ENCODE measurements around the gene PARD3B. TPM values are rescaled to one million over a fixed set of nuclear protein-coding genes. Genes with fewer than 3 reads are reported as not detected.

Gene PARD3B
- total and polyA plus RNA-seq, 2 donors (not counting 1 experiment from before 2014, with no cell fraction given) = 7.4 to 20.6 TPM

GRCh38 chr2:205582366-205582765, 1037.1 kb downstream of the PARD3B start:
- Histone ChIP-seq H3K27ac (ENCODE audit: insufficient read depth, low read length) (no peak overlapping the region), H3K4me2 (ENCODE audit: extremely low read depth, insufficient read depth, low read length) (no peak overlapping the region), H3K9ac (ENCODE audit: insufficient read depth, low read length) (no peak overlapping the region), H3K36me3 (ENCODE audit: control insufficient read depth, insufficient read depth, low read length) (no peaks in the 10 kb centered on the region), H3K79me2 (ENCODE audit: control insufficient read depth, insufficient read depth, low read length) (no peaks in the 10 kb centered on the region), H3K9me3 (ENCODE audit: control insufficient read depth, insufficient read depth, low read depth, low read length) (no peaks in the 10 kb centered on the region), H3K4me1 (ENCODE audit: control insufficient read depth, extremely low read depth, insufficient read depth, low read length) (no peaks in the 10 kb centered on the region), H3K4me3 (replicated peaks in 1 of 4; ENCODE audit: control extremely low read depth in 1 of 4, insufficient read depth in 1 of 4, low read depth in 3 of 4, low read length in 4 of 4) (no peak overlapping the region), H4K20me1 (ENCODE audit: control insufficient read depth, extremely low read depth, insufficient read depth, low read length) (no peaks in the 10 kb centered on the region), H2AFZ (ENCODE audit: low read length) (no peak overlapping the region), H3K27me3 (ENCODE audit: control insufficient read depth, insufficient read depth, low read length) (no peaks in the 10 kb centered on the region)
- no peak for DNase-seq (ENCODE audit: low read depth in 2 of 2)
- TF ChIP-seq EZH2 (IDR thresholded peaks at IDR 0.05; ENCODE audit: low read length, missing control alignments) = no peak
- TF ChIP-seq, protein P1, sequence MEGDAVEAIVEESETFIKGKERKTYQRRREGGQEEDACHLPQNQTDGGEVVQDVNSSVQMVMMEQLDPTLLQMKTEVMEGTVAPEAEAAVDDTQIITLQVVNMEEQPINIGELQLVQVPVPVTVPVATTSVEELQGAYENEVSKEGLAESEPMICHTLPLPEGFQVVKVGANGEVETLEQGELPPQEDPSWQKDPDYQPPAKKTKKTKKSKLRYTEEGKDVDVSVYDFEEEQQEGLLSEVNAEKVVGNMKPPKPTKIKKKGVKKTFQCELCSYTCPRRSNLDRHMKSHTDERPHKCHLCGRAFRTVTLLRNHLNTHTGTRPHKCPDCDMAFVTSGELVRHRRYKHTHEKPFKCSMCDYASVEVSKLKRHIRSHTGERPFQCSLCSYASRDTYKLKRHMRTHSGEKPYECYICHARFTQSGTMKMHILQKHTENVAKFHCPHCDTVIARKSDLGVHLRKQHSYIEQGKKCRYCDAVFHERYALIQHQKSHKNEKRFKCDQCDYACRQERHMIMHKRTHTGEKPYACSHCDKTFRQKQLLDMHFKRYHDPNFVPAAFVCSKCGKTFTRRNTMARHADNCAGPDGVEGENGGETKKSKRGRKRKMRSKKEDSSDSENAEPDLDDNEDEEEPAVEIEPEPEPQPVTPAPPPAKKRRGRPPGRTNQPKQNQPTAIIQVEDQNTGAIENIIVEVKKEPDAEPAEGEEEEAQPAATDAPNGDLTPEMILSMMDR (conservative IDR thresholded peaks at IDR 0.05 in 1 of 2, IDR thresholded peaks at IDR 0.05 in 1 of 2; ENCODE audit: low read depth in 1 of 2, low read length in 2 of 2) = no peak

GRCh38 chr2:205585449-205586383, 1040.4 kb downstream of the PARD3B start:
- Histone ChIP-seq H2AFZ (ENCODE audit: low read length) (no peak overlapping the region), H3K4me2 (ENCODE audit: extremely low read depth, insufficient read depth, low read length) (no peak overlapping the region), H3K36me3 (ENCODE audit: control insufficient read depth, insufficient read depth, low read length) (no peaks in the 10 kb centered on the region), H3K79me2 (ENCODE audit: control insufficient read depth, insufficient read depth, low read length) (no peaks in the 10 kb centered on the region), H3K9me3 (ENCODE audit: control insufficient read depth, insufficient read depth, low read depth, low read length) (no peaks in the 10 kb centered on the region), H3K27me3 (ENCODE audit: control insufficient read depth, insufficient read depth, low read length) (no peaks in the 10 kb centered on the region), H3K4me1 (ENCODE audit: control insufficient read depth, extremely low read depth, insufficient read depth, low read length) (no peaks in the 10 kb centered on the region), H4K20me1 (ENCODE audit: control insufficient read depth, extremely low read depth, insufficient read depth, low read length) (no peaks in the 10 kb centered on the region), H3K27ac (ENCODE audit: insufficient read depth, low read length) (no peak overlapping the region), H3K9ac (ENCODE audit: insufficient read depth, low read length) (no peak overlapping the region), H3K4me3 (replicated peaks in 1 of 4; ENCODE audit: control extremely low read depth in 1 of 4, insufficient read depth in 1 of 4, low read depth in 3 of 4, low read length in 4 of 4) (no peak overlapping the region)
- no peak for DNase-seq (ENCODE audit: low read depth in 2 of 2)
- TF ChIP-seq, protein P1 (conservative IDR thresholded peaks at IDR 0.05 in 1 of 2, IDR thresholded peaks at IDR 0.05 in 1 of 2; ENCODE audit: low read depth in 1 of 2, low read length in 2 of 2) = no peak
- TF ChIP-seq EZH2 (IDR thresholded peaks at IDR 0.05; ENCODE audit: low read length, missing control alignments) = no peak

DNA sequence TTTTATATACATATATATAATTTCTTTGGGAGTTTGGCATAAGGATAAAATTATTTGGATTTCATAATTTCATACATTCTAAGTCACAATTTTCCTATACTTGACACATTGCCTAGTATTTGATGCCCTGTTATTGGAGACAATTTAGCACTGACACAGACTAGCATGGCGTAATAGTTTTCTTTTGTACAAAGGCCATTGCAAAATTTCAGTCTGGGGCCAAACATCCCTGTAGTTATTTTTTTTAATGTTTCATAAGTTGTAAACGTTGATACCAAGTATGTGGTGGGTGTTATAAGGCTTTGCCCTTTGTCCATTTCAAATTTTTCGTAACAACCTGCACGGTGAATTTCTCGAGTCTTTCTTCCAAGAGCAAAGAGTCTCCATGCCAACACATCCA, 1041.4 kb downstream of the PARD3B start:
- H3K27ac ChIP-seq (ENCODE audit: insufficient read depth, low read length) = no peak overlapping the region
- no peaks in the 10 kb centered on the region for H3K4me1 ChIP-seq (ENCODE audit: control insufficient read depth, extremely low read depth, insufficient read depth, low read length)
- H3K79me2 ChIP-seq (ENCODE audit: control insufficient read depth, insufficient read depth, low read length) = no peaks in the 10 kb centered on the region
- H3K9ac ChIP-seq (ENCODE audit: insufficient read depth, low read length) = no peak overlapping the region
- H3K4me3 ChIP-seq (replicated peaks in 1 of 4; ENCODE audit: control extremely low read depth in 1 of 4, insufficient read depth in 1 of 4, low read depth in 3 of 4, low read length in 4 of 4) = no peak overlapping the region
- H3K4me2 ChIP-seq (ENCODE audit: extremely low read depth, insufficient read depth, low read length) = no peak overlapping the region
- peak in 1 of 2 donors; percentile 26 for DNase-seq (ENCODE audit: low read depth in 2 of 2)
- TF ChIP-seq, protein P1 (conservative IDR thresholded peaks at IDR 0.05 in 1 of 2, IDR thresholded peaks at IDR 0.05 in 1 of 2; ENCODE audit: low read depth in 1 of 2, low read length in 2 of 2) = no peak
- no peak for TF ChIP-seq EZH2 (IDR thresholded peaks at IDR 0.05; ENCODE audit: low read length, missing control alignments)
- no peaks in the 10 kb centered on the region for H4K20me1 ChIP-seq (ENCODE audit: control insufficient read depth, extremely low read depth, insufficient read depth, low read length)
- no peaks in the 10 kb centered on the region for H3K36me3 ChIP-seq (ENCODE audit: control insufficient read depth, insufficient read depth, low read length)
- H3K9me3 ChIP-seq (ENCODE audit: control insufficient read depth, insufficient read depth, low read depth, low read length) = no peaks in the 10 kb centered on the region
- no peak overlapping the region for H2AFZ ChIP-seq (ENCODE audit: low read length)
- H3K27me3 ChIP-seq (ENCODE audit: control insufficient read depth, insufficient read depth, low read length) = no peaks in the 10 kb centered on the region

Data from fibroblast of lung (primary cell).